Panc1 (cell line): Measurements from ENCODE around the gene ATG9A. TPM values are rescaled to one million over a fixed set of nuclear protein-coding genes. Genes with fewer than 3 reads are reported as not detected.

Experiments used
- ATAC-seq: fragments of 200-7000 bp; cut with Tn5 transposase; 2 replicates; pipeline ENCODE4 v1.9.1; 2020; ENCODE audit warnings: mild to moderate bottlenecking, moderate library complexity
- BruUV-seq: library from RNA; stranded (reverse); fragments of 400-500 nt; replicated peaks from 2 replicates; lab custom pipeline; 2021; lab: Mats Ljungman, UMichigan
- CTCF ChIA-PET: fragments of 300-600 bp; sonication (Branson Sonifier 250); formaldehyde crosslinking; loops from one replicate; lab custom pipeline; 2022; ENCODE audit warnings: antibody characterized with exemption; lab: Charles Lee
- POLR2A ChIA-PET: fragments of 300-600 bp; sonication (Branson Sonifier 250); formaldehyde crosslinking; loops from one replicate; lab custom pipeline; 2022; ENCODE audit warnings: antibody characterized with exemption; lab: Charles Lee
- DNase-seq: peaks from one replicate; pipeline ENCODE4 v3.0.0-alpha.2; 2010; ENCODE audit warnings: low read depth, low spot score
- H3K27ac ChIP-seq: 2 replicates; pipeline ENCODE4 v1.5.1; 2011; ENCODE audit warnings: mild to moderate bottlenecking, low read length, inconsistent platforms
- H3K27me3 ChIP-seq: fragments of 200-500 bp; sonication (Bioruptor generic); 2 replicates; pipeline ENCODE4 v1.6.0; 2014; ENCODE audit warnings: low read length, inconsistent platforms; ENCODE audit not compliant: control insufficient read depth, insufficient read depth
- H3K36me3 ChIP-seq: fragments of 200-500 bp; sonication (Bioruptor generic); 2 replicates; pipeline ENCODE4 v1.5.1; 2014; ENCODE audit warnings: inconsistent platforms, mild to moderate bottlenecking, low read length, moderate library complexity; ENCODE audit not compliant: control insufficient read depth, insufficient read depth
- H3K4me1 ChIP-seq: 2 replicates; pipeline ENCODE4 v1.5.1; 2011; ENCODE audit warnings: inconsistent platforms, mild to moderate bottlenecking, low read length, moderate library complexity; ENCODE audit not compliant: control insufficient read depth, insufficient read depth
- H3K4me3 ChIP-seq, 2 experiments: 2 replicates each; pipeline ENCODE4 v1.5.1; 2011 to 2012; ENCODE audit warnings: low read depth in 2 of 2, low read length in 2 of 2, mild to moderate bottlenecking in 2 of 2, inconsistent platforms in 1 of 2, moderate library complexity in 1 of 2
- H3K9me3 ChIP-seq: fragments of 200-500 bp; sonication (Bioruptor generic); 2 replicates; pipeline ENCODE4 v1.5.1; 2014; ENCODE audit warnings: low read depth, mild to moderate bottlenecking, inconsistent platforms, low read length, moderate library complexity; ENCODE audit not compliant: control insufficient read depth, insufficient read depth
- POLR2AphosphoS5 ChIP-seq: IDR thresholded peaks from 2 replicates; pipeline ENCODE4 v1.6.1; 2012; ENCODE audit warnings: mild to moderate bottlenecking, low read depth, low read length, moderate library complexity
- SIN3A ChIP-seq: IDR thresholded peaks from 2 replicates; pipeline ENCODE4 v1.6.1; 2012; ENCODE audit warnings: low read depth, mild to moderate bottlenecking, low read length, moderate library complexity, borderline replicate concordance; ENCODE audit not compliant: insufficient read depth
- TCF7L2 ChIP-seq: IDR thresholded peaks from 2 replicates; pipeline ENCODE4 v1.6.1; 2011; ENCODE audit warnings: mild to moderate bottlenecking, low read depth, low read length, inconsistent platforms
- in situ Hi-C: cut with HindIII; loops from 2 replicates; pipeline ENCODE4 v1.10.0; 2016; ENCODE audit warnings: low sequenced_read_pairs, low pct_unique_long_range_greater_than_20kb
- intact Hi-C: fragments of 100-400 bp; cut with micrococcal nuclease; formaldehyde crosslinking; loops from one replicate; pipeline ENCODE4 v1.10.0; 2022; ENCODE audit not compliant: unreplicated experiment
- total RNA-seq: library from RNA; stranded (reverse); gene quantifications from one replicate; pipeline ENCODE4 v1.2.1, GENCODE V29; 2021; ENCODE audit not compliant: unreplicated experiment
- TF ChIP-seq, protein P1 (sequence below), 2 experiments: IDR thresholded peaks; 2 replicates each; pipeline ENCODE4 v1.6.1; 2011 to 2012; ENCODE audit warnings: low read depth in 2 of 2, control low read depth in 1 of 2, low read length in 1 of 2, mild to moderate bottlenecking in 1 of 2, moderate library complexity in 1 of 2; ENCODE audit not compliant: insufficient read depth in 1 of 2
- TF ChIP-seq, protein P2 (sequence below): fragments of 450-650 bp; IDR thresholded peaks from 2 replicates; pipeline ENCODE4 v1.5.1; 2017; ENCODE audit warnings: mild to moderate bottlenecking

The ATG9A gene
- total RNA-seq, 1 experiment from 2014 or later = 75.1 TPM

DNA sequence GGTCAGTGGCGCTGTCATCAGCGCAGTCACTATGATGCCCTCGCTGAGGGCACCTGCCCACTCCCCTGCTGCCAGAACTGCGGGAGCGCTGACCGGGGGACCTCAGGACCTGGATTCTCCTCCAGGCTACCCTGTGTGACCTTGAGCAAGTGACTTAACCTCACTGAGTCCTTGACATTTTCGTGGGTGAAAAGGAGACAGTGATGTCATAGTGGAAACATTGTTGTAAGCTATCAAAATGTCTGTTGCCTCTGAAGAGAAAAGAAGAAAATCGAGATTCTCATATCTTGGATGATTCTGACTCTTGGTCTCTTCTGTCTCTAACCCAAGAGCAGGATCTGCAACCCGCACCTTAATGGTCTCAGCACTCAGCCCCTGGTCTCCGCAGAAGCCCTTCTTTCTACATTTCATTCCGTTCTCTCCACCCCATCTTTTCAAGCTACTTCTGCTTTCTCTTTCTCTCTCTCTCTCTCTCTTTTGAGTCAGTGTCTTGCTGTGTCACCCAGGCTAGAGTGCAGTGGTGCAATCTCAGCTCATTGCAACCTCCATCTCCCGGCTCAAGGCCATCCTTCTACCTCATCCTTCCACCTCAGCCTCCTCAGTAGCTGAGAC lies 25.3 kb upstream of the ATG9A start:
- Histone ChIP-seq H3K27me3 (peaks cover 8% of the 10 kb centered on the region), H3K27ac (no peak overlapping the region), H3K4me3 (peak overlapping the region; percentile 49 to 68), H3K36me3 (no peaks in the 10 kb centered on the region; the same call in 1 of the 2 replicates), H3K4me1 (peaks cover 18% of the 10 kb centered on the region), H3K9me3 (no peaks in the 10 kb centered on the region)
- POLR2A ChIA-PET = interaction anchor here (1.5 kb wide), 1 partner anchor 10 kb away, joined by 3 read pairs; no protein-coding TSS in a partner anchor
- CTCF ChIA-PET = no interaction called here
- no TSS peak for BruUV-seq
- in situ Hi-C loops = no loop called here
- intact Hi-C loops = no loop called here
- TF ChIP-seq POLR2AphosphoS5 (no peak), TCF7L2 (no peak), SIN3A (no peak)
- TF ChIP-seq, protein P1, sequence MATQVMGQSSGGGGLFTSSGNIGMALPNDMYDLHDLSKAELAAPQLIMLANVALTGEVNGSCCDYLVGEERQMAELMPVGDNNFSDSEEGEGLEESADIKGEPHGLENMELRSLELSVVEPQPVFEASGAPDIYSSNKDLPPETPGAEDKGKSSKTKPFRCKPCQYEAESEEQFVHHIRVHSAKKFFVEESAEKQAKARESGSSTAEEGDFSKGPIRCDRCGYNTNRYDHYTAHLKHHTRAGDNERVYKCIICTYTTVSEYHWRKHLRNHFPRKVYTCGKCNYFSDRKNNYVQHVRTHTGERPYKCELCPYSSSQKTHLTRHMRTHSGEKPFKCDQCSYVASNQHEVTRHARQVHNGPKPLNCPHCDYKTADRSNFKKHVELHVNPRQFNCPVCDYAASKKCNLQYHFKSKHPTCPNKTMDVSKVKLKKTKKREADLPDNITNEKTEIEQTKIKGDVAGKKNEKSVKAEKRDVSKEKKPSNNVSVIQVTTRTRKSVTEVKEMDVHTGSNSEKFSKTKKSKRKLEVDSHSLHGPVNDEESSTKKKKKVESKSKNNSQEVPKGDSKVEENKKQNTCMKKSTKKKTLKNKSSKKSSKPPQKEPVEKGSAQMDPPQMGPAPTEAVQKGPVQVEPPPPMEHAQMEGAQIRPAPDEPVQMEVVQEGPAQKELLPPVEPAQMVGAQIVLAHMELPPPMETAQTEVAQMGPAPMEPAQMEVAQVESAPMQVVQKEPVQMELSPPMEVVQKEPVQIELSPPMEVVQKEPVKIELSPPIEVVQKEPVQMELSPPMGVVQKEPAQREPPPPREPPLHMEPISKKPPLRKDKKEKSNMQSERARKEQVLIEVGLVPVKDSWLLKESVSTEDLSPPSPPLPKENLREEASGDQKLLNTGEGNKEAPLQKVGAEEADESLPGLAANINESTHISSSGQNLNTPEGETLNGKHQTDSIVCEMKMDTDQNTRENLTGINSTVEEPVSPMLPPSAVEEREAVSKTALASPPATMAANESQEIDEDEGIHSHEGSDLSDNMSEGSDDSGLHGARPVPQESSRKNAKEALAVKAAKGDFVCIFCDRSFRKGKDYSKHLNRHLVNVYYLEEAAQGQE (IDR thresholded peaks at IDR 0.05; ENCODE audit: insufficient read depth in 1 of 2, low read depth in 2 of 2, low read length in 1 of 2) = no peak
- TF ChIP-seq, protein P2, sequence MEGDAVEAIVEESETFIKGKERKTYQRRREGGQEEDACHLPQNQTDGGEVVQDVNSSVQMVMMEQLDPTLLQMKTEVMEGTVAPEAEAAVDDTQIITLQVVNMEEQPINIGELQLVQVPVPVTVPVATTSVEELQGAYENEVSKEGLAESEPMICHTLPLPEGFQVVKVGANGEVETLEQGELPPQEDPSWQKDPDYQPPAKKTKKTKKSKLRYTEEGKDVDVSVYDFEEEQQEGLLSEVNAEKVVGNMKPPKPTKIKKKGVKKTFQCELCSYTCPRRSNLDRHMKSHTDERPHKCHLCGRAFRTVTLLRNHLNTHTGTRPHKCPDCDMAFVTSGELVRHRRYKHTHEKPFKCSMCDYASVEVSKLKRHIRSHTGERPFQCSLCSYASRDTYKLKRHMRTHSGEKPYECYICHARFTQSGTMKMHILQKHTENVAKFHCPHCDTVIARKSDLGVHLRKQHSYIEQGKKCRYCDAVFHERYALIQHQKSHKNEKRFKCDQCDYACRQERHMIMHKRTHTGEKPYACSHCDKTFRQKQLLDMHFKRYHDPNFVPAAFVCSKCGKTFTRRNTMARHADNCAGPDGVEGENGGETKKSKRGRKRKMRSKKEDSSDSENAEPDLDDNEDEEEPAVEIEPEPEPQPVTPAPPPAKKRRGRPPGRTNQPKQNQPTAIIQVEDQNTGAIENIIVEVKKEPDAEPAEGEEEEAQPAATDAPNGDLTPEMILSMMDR = no peak
- peak; percentile 22 for ATAC-seq
- no peak for DNase-seq

DNA sequence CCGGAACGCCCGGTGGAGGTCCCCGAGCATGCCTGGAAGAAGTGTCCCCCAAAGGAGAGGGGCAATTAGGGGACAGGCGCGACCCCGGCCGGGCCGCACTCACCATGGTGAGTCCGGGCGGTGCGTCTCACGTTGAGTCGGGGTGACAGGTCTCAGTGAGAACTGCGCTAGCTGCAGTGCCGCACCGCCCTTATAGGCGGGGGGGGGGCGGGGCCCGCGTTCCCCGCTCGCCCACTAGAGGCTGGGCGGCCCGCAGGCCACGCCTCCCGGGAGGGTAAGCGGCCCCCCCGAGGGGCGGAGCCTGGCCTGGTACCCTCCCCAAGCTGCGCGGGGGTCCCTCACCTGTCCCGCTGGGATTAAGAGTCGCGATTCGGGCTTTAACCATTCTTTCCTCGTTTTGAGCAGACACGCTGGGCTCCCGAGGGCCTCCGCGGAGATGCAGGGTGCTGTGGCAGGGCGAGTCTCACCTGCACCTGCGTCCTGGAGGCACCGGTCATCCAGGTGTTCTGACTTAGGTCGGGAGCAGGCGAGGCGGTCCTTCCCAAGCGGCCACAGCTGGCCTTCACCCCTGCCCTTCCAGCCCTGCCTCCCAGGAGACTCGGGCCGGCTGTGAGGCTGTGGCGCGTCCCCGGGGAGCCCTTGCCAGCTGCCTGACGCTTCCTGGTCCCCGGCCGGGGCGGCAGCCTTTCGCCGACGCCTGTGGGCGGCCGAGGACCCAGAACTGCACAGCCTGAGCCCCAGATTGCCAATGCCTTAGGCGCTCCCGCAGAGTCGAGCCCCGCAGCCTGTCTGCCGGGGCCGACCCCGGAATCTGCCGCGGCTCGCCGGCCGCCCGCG lies 24.5 kb upstream of the ATG9A start, which contains the start of gene TUBA4A:
TUBA4A (minus strand) TSS at position 166 of the 837 bp plus-strand sequence; CDS start at position 106, 60 bp downstream.
- peak within 1 kb of the TSS; percentile 49 to 68 for H3K4me3 ChIP-seq
- no peaks in the 10 kb centered on the region; the same call in 1 of the 2 replicates for H3K36me3 ChIP-seq
- CTCF ChIA-PET = interaction anchor here (0.6 kb wide), 2 partner anchors 9 to 112 kb away, joined by 4 read pairs; no protein-coding TSS in a partner anchor
- intact Hi-C loops (no loop called here), in situ Hi-C loops (no loop called here)
- TF ChIP-seq, protein P1 (IDR thresholded peaks at IDR 0.05; ENCODE audit: insufficient read depth in 1 of 2, low read depth in 2 of 2, low read length in 1 of 2) = no peak
- TF ChIP-seq SIN3A = 0 out of 2 replicates have a peak, but pooled peaks have one; percentile 56
- H3K27me3 ChIP-seq = peaks cover 8% of the 10 kb centered on the region
- no peak for DNase-seq
- POLR2A ChIA-PET = interaction anchor here (1.5 kb wide), 1 partner anchor 9 kb away, joined by 3 read pairs; no protein-coding TSS in a partner anchor
- H3K27ac ChIP-seq = no peak within 1 kb of the TSS
- ATAC-seq = peak; percentile 86
- H3K4me1 ChIP-seq = peaks cover 25% of the 10 kb centered on the region
- no TSS peak for BruUV-seq
- H3K9me3 ChIP-seq = no peaks in the 10 kb centered on the region
